Left forelimb (tissue), 1 donor: ENCODE measurements around the gene SH3PXD2A.

Source experiments
- DNase-seq: peaks from one replicate; pipeline ENCODE4 v3.0.0-alpha.2; 2018; ENCODE audit warnings: low spot score

SH3PXD2A gene

DNA sequence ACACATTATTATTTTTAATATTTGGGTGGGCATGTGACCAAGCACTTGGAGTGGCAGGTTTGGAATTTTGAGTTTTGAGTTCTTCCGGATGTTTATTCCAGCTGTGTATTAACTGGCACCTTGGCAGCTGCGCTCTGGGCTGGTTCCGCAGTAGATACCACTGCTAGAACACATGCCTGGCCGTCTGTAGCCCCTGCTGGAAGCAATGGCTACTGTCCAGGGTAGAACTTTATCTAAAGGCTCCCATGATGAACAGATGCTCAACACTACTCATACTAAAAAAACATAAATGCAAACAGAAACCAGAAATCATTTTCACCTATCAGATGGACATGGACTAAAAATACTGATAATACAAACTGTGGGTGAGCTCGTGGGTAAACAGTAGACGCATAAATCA is 19.4 kb upstream of the SH3PXD2A start:
- DNase-seq, result no peak

DNA sequence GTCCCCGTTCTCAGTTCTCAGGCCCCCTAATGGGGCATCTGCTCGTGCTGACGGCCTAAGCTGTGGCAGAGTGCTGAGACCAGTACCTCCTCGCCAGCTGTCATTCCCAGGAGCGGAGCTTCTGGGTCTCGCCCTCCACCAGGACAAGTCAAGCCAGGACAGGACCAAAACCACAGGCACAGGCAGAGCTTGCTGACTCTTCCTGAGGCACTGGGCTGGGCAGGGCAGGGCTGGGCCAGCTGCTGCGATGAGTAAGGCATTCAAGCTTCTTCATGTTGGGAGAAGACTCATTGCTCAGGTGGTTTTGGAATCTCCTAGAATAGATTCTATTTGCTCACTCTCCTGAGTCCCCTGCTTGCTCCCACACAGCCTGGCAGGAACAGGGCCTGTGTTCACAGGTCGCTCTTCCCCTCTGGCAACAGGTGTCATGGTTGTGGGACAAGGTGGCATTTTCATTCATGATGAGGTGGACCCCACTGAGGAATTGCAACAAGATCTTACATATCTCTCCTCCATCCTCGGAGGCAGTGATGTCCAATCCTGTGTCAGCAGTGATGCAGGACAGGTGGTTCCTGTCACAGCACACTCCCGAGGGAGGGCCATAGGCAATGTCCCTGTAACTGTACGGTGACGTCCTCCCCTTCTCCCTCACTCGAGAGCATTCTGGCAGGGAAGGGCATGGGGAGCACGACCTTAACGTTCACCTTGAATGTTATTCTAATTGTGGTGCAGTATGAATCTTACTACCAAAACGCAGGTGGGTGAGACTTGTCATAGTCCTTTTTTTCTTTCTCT is 17.0 kb upstream of the SH3PXD2A start:
- no peak for DNase-seq

DNA sequence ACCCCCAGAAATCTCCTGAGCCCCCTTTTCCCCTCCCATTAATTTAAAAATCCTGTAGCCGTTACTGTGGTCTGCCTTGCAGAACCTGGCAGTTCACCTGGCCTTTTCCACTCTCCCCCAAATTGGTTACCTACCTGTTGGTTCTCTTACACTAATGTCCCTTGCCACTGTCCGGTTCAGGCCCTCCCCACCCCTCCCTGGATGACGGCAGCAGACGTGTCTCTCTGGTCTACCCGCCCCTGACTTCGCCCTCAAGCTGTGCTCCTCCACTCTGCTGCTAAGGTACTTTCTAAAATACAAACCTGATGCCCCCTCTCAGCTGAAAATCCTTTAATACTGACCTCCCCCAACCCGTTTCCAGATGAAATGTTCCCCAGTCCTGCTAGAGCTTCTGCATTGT is 15.6 kb upstream of the SH3PXD2A start:
- no peak for DNase-seq

DNA sequence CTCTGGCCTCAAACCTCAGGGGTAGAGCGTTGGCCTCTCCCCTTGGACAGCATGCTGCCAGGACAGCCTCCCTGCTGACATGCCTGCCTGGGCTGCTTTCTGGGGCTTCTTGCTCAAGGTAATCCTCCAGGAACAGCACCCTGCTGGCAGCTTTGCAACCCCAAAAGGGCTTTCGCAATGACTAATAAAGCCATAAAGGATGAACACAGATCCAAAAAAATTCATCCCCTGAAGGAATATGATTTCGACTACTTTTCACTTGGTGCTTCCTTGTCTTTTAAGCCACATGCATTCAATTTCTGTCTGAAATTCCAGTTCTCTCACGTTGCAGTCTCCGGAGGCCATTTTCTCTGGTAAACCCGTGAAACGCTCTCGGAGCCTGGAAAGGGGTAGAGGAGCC is 15.1 kb upstream of the SH3PXD2A start:
- DNase-seq, result no peak

DNA sequence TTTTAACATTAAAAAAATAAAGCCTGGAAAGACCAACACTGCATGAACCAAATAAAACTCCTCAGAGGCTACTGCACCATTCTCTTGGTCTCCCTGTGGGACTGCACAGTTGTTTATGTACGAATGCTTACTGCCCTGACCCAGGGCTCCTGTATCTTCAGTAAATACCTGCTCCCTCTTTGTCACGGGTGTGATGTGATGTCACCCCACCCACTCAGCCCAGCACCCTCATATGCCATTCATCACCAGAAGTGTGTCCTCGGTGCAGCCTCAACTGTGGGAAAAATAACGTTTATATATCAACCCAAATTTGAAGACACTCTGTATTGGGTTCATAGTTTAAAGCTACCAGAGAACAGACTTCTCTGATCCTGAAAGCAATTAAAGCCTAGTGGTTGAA is 14.0 kb upstream of the SH3PXD2A start:
- DNase-seq, result no peak

DNA sequence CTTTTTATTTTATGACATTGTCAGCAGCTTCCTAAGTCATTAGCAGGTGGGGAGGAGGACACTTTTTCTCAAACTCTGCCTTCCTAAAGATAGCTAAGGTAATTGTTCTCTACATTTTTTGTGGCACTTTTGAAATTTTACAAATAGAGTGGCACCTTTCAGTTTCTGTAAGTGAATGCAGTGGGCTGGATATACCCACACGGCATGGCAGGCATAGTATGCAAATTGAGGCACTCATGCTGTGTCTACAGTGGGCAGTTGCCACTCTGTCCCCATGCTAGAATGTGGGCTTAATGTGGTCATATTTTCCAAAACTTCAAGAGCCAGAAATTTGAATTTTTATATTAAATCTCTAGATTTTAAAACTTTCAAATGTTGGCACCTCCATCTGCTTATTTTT is 12.8 kb upstream of the SH3PXD2A start:
- DNase-seq, result no peak

DNA sequence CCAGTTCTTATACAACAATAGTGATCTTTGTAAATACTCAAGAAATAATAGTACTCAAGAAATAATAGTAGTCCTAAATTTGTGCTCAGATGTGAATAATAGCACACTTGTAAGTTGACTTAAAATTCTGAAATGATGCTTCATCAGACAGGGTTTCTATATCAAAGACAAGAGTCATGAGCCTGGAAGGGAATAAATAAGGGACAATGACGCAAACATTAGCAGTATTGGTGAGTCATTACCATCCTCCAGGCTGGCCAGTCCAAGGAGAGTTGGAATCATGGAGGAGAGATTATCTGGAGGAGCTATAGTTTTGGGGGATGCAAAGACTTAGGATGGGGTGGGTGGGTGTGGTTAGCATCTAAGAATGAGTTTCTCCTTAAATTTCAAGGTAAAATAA is 6.1 kb upstream of the SH3PXD2A start:
- no peak for DNase-seq

DNA sequence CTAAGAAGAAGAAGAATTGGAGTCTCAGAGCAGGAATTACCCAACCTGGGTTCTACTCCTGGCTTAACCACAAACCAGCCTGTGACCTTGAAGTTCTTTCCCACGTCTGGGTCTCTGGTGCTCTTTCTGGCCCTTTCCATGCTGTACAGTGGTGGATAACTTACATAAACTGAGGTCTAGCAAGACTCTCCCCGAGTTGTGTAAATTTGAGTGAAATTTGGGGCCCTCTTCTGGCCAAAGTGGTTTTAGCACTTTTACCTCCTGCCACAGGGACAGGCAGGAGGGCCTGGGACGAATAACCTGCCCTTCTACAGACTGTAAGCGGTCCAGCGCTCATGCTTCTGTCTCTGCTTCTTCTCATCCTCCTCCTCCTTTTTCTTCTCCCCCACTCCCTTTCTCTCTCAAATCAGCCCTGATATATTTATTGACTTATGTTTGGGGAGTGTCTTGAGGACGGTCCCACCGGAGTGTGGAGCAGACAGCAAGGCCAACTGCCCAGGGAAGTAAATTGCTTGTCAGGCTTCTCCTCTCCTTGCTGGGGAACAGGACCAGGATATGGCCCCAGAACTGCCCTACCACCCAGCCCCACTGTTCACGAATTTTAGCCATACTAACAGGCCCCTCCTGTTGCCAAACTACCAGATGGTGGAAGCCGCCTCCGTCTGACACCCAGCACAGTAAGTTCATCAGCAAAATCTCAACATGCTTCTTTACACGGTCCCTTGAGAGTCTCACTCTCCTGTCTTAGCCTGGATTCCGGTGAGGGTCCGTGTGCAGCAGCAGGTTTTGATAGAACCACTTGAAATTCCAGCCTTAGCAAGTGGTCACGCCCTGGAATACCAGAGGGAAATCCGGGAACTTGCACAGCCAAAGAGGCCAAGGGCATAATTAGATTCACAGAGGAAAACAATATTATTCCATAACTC is 4.0 kb upstream of the SH3PXD2A start:
- DNase-seq, result peak; percentile 80

DNA sequence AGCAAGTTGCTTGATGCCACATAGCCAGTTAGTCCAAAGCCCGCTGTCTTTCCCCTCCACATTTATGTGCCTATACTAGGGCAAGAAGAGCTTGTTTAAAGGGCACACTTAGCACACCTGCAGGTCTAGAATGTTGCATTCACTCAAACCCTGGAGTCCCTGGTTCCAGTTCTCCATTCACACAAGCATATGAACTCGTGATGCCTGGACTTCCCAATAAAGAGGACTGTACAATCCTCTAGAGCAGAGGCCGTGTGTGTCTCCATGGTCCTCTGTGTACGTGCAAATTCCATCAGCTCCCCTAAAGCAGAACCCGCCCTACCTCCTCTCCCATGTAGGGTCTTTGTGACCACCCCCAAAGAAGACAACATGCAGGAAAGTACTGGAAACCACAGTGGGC is 3.0 kb upstream of the SH3PXD2A start:
- DNase-seq, result no peak

DNA sequence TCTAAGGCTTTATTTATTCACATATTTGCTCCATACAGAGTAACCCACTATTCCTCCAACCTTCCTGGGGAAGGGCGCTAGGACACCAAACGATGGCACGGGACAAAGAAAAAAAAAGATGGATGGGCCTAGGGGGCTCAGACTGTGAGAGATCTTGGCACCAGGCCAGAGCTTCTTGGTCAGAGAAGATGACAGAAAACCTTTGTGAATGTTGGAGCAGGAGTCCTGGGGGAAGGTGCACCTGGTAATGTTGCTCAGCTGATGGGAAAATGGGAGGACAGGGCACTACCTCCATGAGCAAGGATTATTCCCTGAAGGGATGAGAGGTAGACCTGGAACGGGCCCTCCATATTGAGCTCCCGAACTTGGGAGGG is 1.4 kb upstream of the SH3PXD2A start:
- no peak for DNase-seq

DNA sequence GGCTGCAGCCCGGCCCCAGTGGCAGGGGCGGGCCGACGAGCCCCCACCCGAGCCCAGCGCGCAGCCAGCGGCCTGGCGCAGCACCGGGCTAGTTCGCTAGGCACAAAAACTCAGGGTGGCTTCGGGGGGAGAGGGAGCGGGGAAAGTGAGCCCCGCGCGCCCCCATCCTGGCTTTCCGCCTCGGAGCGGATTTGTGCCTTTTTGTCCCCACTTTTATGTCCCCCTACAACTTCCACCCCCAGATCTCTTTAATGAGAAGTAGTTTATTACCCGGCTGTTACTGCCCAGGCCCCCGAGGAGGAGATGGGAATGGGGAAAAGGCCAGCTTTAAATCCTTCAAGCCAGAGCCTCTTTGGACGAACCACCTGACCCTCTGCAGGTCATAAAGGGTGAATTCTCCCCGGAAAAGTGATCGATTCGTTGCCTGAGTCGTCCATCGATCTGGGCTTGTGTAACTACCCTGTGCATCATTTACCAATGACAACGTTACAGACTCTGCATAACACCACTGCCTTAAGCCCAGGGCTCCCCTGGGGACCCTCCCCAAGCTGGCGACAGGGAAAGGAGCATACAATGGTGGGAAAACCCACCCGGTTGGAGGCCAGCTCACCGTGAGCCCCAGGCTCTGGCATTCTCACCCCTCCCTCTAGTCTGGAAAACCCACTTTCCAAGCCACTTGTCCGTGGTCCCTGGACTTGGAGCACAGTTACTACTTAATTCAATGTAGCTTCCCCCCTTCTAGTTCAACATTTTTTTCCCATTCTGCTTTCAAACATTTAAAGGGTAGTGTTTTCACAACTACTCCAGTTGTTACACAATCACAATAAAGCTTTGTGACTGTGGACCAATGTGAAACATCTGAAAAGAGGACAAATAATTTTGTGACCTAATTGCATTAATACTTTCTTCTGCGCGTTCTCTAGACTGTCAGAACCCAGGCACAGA is 748 bp upstream of the SH3PXD2A start:
- DNase-seq, result no peak

DNA sequence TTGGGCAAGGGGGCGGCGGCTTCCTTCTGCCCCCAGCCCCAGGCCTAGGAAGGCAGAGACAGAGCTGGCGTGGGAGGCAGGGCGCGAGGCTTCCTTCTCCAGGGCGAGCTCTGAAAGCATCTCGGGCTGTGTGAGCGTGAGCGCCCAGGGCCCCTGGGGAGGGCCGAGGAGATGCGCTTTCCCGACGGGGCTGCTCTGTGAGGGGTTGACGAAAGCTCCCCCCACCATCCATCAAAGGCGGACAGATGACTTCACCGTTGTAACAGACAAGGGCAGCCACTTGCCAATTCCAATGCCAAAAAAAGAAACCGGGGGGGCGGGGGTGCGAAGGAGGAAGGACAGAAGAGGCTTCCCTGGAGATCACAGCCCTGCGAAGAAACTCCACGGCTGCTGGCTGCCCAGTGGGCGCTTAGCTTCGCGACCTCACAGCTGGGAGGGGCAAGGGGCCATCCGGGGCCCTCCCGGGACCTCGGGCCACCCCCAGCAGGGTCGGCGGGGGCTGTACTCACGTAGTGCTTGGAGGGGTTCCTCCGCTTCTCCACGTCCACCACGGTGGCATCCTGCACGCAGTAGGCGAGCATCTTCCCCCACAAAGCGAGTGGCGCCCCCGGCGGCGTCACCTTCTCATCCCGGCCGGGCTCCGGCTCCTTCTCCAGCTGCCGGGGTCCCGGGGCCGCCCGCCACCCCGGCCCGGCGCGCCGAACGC is 537 bp downstream of the SH3PXD2A start:
- DNase-seq, result no peak

DNA sequence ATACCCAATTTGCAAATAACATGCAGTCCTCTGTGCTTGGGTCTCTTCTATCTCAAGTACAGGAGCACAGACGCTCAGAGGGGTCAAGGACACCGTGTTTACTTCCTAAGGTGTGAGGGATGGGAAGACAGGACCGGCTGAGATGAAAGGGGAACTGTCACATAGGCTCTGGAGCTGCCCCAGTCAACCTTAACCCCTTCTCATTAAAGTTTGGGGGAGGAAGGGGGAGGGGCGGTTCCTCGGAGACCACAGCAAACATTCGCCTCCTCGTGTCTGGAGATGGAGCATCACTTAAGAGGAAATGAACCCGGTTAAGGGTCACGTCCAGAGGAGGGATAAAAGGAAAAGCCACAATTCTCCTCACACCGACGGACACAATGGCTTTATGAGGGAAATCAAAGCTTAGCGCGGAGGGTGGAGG is 1.1 kb downstream of the SH3PXD2A start:
- DNase-seq, result no peak

DNA sequence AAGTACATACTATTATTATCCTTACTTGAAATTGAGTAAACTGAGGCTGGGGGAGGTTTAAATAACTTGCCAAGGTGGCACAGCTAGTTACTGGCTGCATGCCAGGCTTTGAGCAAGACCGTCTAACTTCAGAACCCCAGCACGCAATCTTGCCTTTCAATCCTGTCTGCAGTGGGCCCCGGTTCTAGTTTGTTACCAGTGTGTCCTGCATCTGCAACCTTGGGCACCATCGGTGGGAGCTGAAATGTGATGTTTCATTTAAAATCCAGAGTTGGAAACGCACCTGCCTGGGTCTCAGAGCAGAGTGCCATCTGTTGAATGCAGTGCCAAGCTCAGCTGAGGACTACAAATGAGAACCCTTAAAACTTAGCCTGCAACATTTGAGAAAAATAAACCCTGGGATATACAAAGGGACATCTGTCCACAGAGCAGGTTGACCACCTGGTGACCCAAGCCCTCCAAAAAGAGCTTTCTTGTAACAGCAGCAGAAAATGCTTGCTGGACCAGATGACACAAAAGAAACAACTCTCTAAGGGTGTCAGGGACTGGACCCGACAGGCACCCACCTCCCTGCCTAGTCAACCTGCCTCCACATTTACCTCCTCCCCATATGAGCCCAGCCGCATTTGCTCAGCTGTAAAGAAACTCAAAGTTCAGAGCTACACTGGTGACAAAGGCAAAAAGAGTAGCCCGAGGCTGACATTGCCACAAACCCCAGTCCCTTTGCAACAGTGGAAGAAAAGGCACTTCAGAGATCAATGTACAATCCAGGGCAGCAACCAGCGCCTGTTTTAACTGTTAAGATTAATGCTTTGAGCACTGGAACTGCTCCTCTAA is 1.7 kb downstream of the SH3PXD2A start:
- no peak for DNase-seq

DNA sequence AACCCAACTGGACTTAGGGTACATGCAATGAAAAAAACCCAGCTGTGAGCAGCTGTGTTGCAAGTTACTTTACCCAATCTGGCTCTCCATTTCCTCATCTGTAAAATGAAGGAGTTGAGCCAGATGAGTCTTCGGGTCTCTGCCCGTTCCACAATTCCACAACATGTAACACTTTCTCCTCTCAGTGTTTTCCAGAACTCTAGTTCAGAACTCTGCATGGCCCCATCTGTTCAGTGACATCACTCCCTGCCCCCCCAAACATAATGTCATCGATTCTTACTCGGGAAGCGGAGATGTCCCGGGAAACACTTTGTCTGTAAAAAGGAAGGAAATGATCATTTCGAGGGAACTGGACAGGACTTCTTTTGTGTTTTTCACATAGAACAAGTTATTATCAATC is 2.5 kb downstream of the SH3PXD2A start:
- DNase-seq, result no peak

DNA sequence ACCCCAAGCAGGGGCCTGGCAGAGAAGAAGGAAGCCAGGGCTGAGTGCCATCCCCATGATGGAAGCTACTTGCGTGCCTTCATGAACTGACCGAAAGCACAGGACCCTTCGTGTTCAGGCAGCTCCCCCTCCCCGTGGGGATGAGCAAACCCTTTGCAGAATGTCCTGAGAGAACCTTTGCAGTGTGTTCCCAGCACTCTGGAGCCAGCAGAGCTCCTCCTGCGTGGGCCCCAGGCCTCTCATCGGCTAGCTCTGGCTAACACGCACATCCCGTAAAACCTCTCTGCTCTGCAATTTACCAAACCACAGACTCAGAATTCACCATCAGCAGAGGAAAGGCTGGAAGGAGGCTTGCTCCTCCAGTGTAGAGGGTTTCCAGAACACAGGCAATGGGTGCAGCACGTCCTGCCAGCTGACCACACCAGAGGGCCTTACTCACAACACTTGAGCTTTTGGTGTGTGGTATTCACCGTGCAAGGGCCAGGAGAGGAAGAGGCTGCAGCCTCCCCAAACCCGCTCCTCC is 3.1 kb downstream of the SH3PXD2A start:
- DNase-seq, result no peak

DNA sequence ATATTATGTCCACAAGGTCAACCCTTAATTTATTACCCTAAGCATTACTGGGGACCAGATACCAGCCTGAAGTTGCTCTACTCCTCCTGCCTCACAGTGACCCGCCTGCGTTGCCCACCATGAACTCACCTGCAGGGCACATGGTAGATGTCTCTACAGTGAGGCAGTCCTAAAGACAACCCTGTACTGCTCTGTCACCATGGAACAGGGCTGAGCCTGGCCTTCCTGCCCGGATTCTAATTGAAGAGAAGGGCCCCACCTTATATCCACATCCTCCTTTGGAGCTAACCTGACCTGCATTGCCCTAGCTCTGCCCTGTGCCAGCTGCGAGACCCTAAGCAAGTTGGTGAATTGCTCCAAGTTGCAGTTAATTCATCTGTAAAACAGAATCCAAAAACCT is 4.1 kb downstream of the SH3PXD2A start:
- no peak for DNase-seq

DNA sequence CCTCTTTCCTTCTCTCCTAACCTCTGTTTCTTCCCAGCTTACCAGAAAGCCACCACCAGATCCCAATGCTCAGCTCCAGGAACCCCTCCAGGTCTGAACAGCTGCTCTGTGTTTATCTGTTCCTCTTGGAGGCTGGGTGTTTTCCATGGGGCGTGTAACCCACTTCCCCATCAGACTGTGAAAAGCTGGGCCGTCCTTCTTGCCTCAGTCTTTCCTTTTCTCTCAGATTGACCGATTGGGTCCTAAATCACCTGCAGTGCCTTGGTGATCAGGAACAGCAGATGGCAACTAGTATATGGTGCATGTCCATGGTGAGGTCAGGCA is 4.8 kb downstream of the SH3PXD2A start:
- DNase-seq, result no peak

DNA sequence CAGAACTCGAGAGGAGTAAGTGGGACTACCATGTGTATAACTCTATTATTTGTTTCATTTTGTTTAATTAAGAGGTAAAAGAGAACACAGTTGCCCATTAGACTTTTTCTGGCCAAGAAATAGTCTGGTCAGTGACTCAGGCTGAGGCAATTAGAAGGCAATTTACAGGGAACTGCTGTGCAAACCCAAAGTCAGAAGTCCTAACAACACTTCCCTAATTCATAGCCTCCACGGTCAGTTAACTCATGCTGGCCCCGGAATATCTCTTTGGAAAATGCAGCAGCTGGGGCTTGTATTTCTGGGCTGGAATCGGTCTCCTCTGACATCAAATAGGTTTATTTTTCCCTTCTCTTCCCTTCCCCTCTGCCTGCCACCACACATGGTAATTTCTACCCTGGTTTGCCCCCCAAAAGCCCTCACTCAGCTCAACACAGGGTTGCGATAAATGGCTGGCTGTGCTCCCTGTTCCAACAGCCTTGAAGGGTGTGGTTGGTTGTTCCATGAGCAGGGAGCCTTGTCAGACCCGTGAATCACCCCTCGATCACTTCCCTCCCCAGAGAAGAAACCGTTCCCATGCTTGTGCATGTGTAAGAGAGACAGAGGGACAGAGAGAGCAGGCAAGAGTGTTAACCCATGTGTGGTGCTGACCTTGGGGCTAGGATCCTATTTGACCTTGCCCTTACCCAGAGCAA is 5.3 kb downstream of the SH3PXD2A start:
- DNase-seq, result no peak
